NCI-H2227 (cell line): Measurements from ENCODE around the gene STAM2.
"Not testable (repeated sequence)": the region's sequence is repeated elsewhere in the genome, so short reads cannot be mapped to it uniquely, and the experiment has no call there.

Experiments
- DNase-seq: peaks from one replicate; lab custom pipeline; 2025; ENCODE audit not compliant: unreplicated experiment; lab: John Stamatoyannopoulos, UW

STAM2 gene

GRCh38 chr2:152107140-152107539 is 68.4 kb downstream of the STAM2 start:
- not testable (repeated sequence) for DNase-seq

- DNase-seq, result no peak
These were observed 69.1 kb downstream of the STAM2 start for GRCh38 chr2:152106464-152106863.

GRCh38 chr2:152103271-152103670 is 72.3 kb downstream of the STAM2 start:
- DNase-seq, result no peak

- DNase-seq, result no peak
These were observed 74.6 kb downstream of the STAM2 start for GRCh38 chr2:152100961-152101360.

GRCh38 chr2:152099367-152100050 is 76.1 kb downstream of the STAM2 start:
- DNase-seq, result peak; percentile 25

GRCh38 chr2:152098496-152099366 is 76.8 kb downstream of the STAM2 start, which contains the start of gene CACNB4:
CACNB4 (minus strand) TSS chr2:152099044.
- DNase-seq, result peak; percentile 30

GRCh38 chr2:152097801-152098495 is 77.6 kb downstream of the STAM2 start:
- peak; percentile 33 for DNase-seq

GRCh38 chr2:152097290-152097800 is 78.2 kb downstream of the STAM2 start:
- DNase-seq, result no peak

- DNase-seq, result no peak
These were observed 80.4 kb downstream of the STAM2 start for GRCh38 chr2:152095146-152095545.

GRCh38 chr2:152094014-152094413 is 81.5 kb downstream of the STAM2 start:
- DNase-seq, result no peak

GRCh38 chr2:152093464-152093863 is 82.1 kb downstream of the STAM2 start:
- DNase-seq, result no peak

- no peak for DNase-seq
These were observed 83.5 kb downstream of the STAM2 start for GRCh38 chr2:152092095-152092494.

- not testable (repeated sequence) for DNase-seq
These were observed 84.8 kb downstream of the STAM2 start for GRCh38 chr2:152090726-152091125.

- DNase-seq, result no peak
These were observed 86.3 kb downstream of the STAM2 start for GRCh38 chr2:152089238-152089637.

- no peak for DNase-seq
These were observed 87.6 kb downstream of the STAM2 start for GRCh38 chr2:152088006-152088405.

GRCh38 chr2:152086231-152086630 is 89.3 kb downstream of the STAM2 start:
- no peak for DNase-seq

GRCh38 chr2:152084076-152084475 is 91.5 kb downstream of the STAM2 start:
- no peak for DNase-seq

- DNase-seq, result no peak
These were observed 92.2 kb downstream of the STAM2 start for GRCh38 chr2:152083202-152083875.

- DNase-seq, result no peak
These were observed 96.9 kb downstream of the STAM2 start for GRCh38 chr2:152078662-152079061.

GRCh38 chr2:152078023-152078422 is 97.5 kb downstream of the STAM2 start:
- no peak for DNase-seq
